Mucosa of descending colon (tissue), 3 donors: Measurements from ENCODE around the gene PCLAF. TPM values are rescaled to one million over a fixed set of nuclear protein-coding genes. Genes with fewer than 3 reads are reported as not detected.
"Not testable (repeated sequence)": the region's sequence is repeated elsewhere in the genome, so short reads cannot be mapped to it uniquely, and the experiment has no call there.

Source experiments
- ATAC-seq: fragments of 200-7000 bp; cut with Tn5 transposase; one replicate; pipeline ENCODE4 v1.9.1; 2020; ENCODE audit warnings: mild to moderate bottlenecking, moderate library complexity
- DNase-seq, 3 donors: peaks; one replicate each; pipeline ENCODE4 v3.0.0-alpha.2; 2020
- H3K36me3 ChIP-seq: fragments of 200-600 bp; one replicate; pipeline ENCODE4 v1.8.0; 2021; ENCODE audit warnings: low read depth, mild to moderate bottlenecking
- H3K4me1 ChIP-seq: fragments of 200-600 bp; one replicate; pipeline ENCODE4 v1.8.0; 2021; ENCODE audit warnings: low read depth, mild to moderate bottlenecking
- H3K4me3 ChIP-seq: fragments of 200-600 bp; one replicate; pipeline ENCODE4 v1.8.0; 2021; ENCODE audit warnings: mild to moderate bottlenecking
- H3K9me3 ChIP-seq: fragments of 200-600 bp; one replicate; pipeline ENCODE4 v1.8.0; 2021; ENCODE audit warnings: mild to moderate bottlenecking
- CTCF ChIP-seq: fragments of 200-600 bp; IDR thresholded peaks from one replicate; pipeline ENCODE4 v1.8.0; 2022; ENCODE audit warnings: antibody characterized with exemption, mild to moderate bottlenecking
- intact Hi-C, 2 donors: fragments of 100-400 bp; cut with DNase I in 1 of 2; cut with micrococcal nuclease in 1 of 2; formaldehyde crosslinking; loops; one replicate each; pipeline versions ENCODE4 v1.11.0 to v1.11.1; 2022; cut with DNase I, micrococcal nuclease
- total RNA-seq, 3 donors: library from RNA; stranded (reverse); fragmentation: NEBNext Ultra II Directional in 2 of 3; extraction: Animal tissue kit (Norgen Biotek cat#: 25700) in 2 of 3; gene quantifications; one replicate each; pipeline versions ENCODE4 v1.2.1 to v1.2.4, GENCODE V29; 2021 to 2023
- donor health status: DM: no; HTN: no; CAD: no; lungs with moderate emphysema.
- donor health status: DM: no; HTN: no; CAD: no.
- donor health status: DM: no; HTN: yes; CAD: no.

The PCLAF gene
- total RNA-seq, 3 donors from 2014 or later = 3.3 to 14.7 (median 4.4) TPM

GRCh38 chr15:64355348-64355943, 25.8 kb downstream of the PCLAF start:
- no peaks in the 10 kb centered on the region for H3K36me3 ChIP-seq
- peak overlapping the region; percentile 30 for H3K4me3 ChIP-seq
- H3K9me3 ChIP-seq = no peaks in the 10 kb centered on the region
- DNase-seq (no peak), ATAC-seq (peak; percentile 36)
- H3K4me1 ChIP-seq = peaks cover 4% of the 10 kb centered on the region
- no peak for TF ChIP-seq CTCF
- intact Hi-C loops = no loop called here

- H3K4me3 ChIP-seq = no peak overlapping the region
- H3K9me3 ChIP-seq = no peaks in the 10 kb centered on the region
- no peaks in the 10 kb centered on the region for H3K36me3 ChIP-seq
- intact Hi-C loops = no loop called here
- TF ChIP-seq CTCF = no peak
- DNase-seq = no peak
- no peak for ATAC-seq
- peaks cover 4% of the 10 kb centered on the region for H3K4me1 ChIP-seq
Measured at GRCh38 chr15:64354688-64355344, 26.4 kb downstream of the PCLAF start.

GRCh38 chr15:64351265-64351664, 30.0 kb downstream of the PCLAF start:
- DNase-seq (no peak), ATAC-seq (no peak)
- Histone ChIP-seq H3K4me1 (peaks cover 4% of the 10 kb centered on the region), H3K4me3 (no peak overlapping the region), H3K36me3 (no peaks in the 10 kb centered on the region), H3K9me3 (no peaks in the 10 kb centered on the region)
- TF ChIP-seq CTCF = no peak
- intact Hi-C loops = no loop called here

GRCh38 chr15:64349375-64349774, 31.9 kb downstream of the PCLAF start:
- intact Hi-C loops = no loop called here
- DNase-seq (no peak), ATAC-seq (no peak)
- no peaks in the 10 kb centered on the region for H3K9me3 ChIP-seq
- H3K36me3 ChIP-seq = no peaks in the 10 kb centered on the region
- H3K4me1 ChIP-seq = no peaks in the 10 kb centered on the region
- no peak for TF ChIP-seq CTCF
- H3K4me3 ChIP-seq = no peak overlapping the region

GRCh38 chr15:64348455-64348854, 32.8 kb downstream of the PCLAF start:
- Histone ChIP-seq H3K4me3 (no peak overlapping the region), H3K4me1 (no peaks in the 10 kb centered on the region), H3K36me3 (no peaks in the 10 kb centered on the region), H3K9me3 (no peaks in the 10 kb centered on the region)
- no peak for ATAC-seq
- no peak for TF ChIP-seq CTCF
- intact Hi-C loops = no loop called here
- DNase-seq = no peak

GRCh38 chr15:64346242-64346641, 35.0 kb downstream of the PCLAF start:
- H3K4me3 ChIP-seq, DNase-seq, intact Hi-C loops, H3K36me3 ChIP-seq, H3K4me1 ChIP-seq, ATAC-seq, H3K9me3 ChIP-seq: not testable (repeated sequence)
